ENCODE measurements around the gene TMEM270.
"Not testable (repeated sequence)": the region's sequence is repeated elsewhere in the genome, so short reads cannot be mapped to it uniquely, and the experiment has no call there.

TMEM270 gene

GRCh38 chr7:73832806-73833205 is 28.2 kb upstream of the TMEM270 start:
- Histone ChIP-seq H3K9ac (ENCODE audit: low read length) (no peak overlapping the region), H3K4me2 (ENCODE audit: low read depth, low read length, poor library complexity, severe bottlenecking) (no peak overlapping the region)

GRCh38 chr7:73833251-73833919 is 27.6 kb upstream of the TMEM270 start:
- Histone ChIP-seq H3K9ac (ENCODE audit: low read length) (no peak overlapping the region), H3K79me2 (ENCODE audit: insufficient read depth, low read length) (no peaks in the 10 kb centered on the region), H3K4me3 (ENCODE audit: insufficient read depth, low read length, poor library complexity, severe bottlenecking) (no peak overlapping the region), H4K20me1 (ENCODE audit: low read depth, low read length) (no peaks in the 10 kb centered on the region), H3K27ac (ENCODE audit: low read depth, low read length) (no peak overlapping the region), H3K36me3 (ENCODE audit: low read length) (no peaks in the 10 kb centered on the region), H3K9me3 (ENCODE audit: insufficient read depth, low read length) (no peaks in the 10 kb centered on the region), H2AFZ (ENCODE audit: low read depth, low read length, severe bottlenecking) (no peak overlapping the region), H3K27me3 (ENCODE audit: low read length) (no peaks in the 10 kb centered on the region), H3K4me2 (ENCODE audit: low read depth, low read length, poor library complexity, severe bottlenecking) (no peak overlapping the region), H3F3A (ENCODE audit: insufficient read depth) (no peaks in the 10 kb centered on the region), H3K9me2 (replicated peaks; ENCODE audit: insufficient read depth, low read length) (no peaks in the 10 kb centered on the region)
- TF ChIP-seq EZH2phosphoT487 (conservative IDR thresholded peaks at IDR 0.05; ENCODE audit: low read length) (no peak), CTCF (IDR thresholded peaks at IDR 0.05; ENCODE audit: insufficient read depth, low read length, poor library complexity, severe bottlenecking) (no peak)

More at GRCh38 chr7:73832806-73833205, 28.2 kb upstream of the TMEM270 start:
- Histone ChIP-seq H3K36me3 (ENCODE audit: low read length) (no peaks in the 10 kb centered on the region), H3K9me2 (replicated peaks; ENCODE audit: insufficient read depth, low read length) (no peaks in the 10 kb centered on the region), H3K9me3 (ENCODE audit: insufficient read depth, low read length) (no peaks in the 10 kb centered on the region), H2AFZ (ENCODE audit: low read depth, low read length, severe bottlenecking) (no peak overlapping the region), H3K4me3 (ENCODE audit: insufficient read depth, low read length, poor library complexity, severe bottlenecking) (no peak overlapping the region), H3K27ac (ENCODE audit: low read depth, low read length) (no peak overlapping the region), H3K27me3 (ENCODE audit: low read length) (no peaks in the 10 kb centered on the region), H3F3A (ENCODE audit: insufficient read depth) (no peaks in the 10 kb centered on the region), H3K79me2 (ENCODE audit: insufficient read depth, low read length) (no peaks in the 10 kb centered on the region), H4K20me1 (ENCODE audit: low read depth, low read length) (no peaks in the 10 kb centered on the region)
- TF ChIP-seq CTCF (IDR thresholded peaks at IDR 0.05; ENCODE audit: insufficient read depth, low read length, poor library complexity, severe bottlenecking) (no peak), EZH2phosphoT487 (conservative IDR thresholded peaks at IDR 0.05; ENCODE audit: low read length) (no peak)

- H3K4me2 ChIP-seq (ENCODE audit: low read depth, low read length, poor library complexity, severe bottlenecking) = no peak overlapping the region
- no peaks in the 10 kb centered on the region for H3K9me3 ChIP-seq (ENCODE audit: insufficient read depth, low read length)
- no peaks in the 10 kb centered on the region for H3K27me3 ChIP-seq (ENCODE audit: low read length)
- TF ChIP-seq CTCF (IDR thresholded peaks at IDR 0.05; ENCODE audit: insufficient read depth, low read length, poor library complexity, severe bottlenecking) (no peak), EZH2phosphoT487 (conservative IDR thresholded peaks at IDR 0.05; ENCODE audit: low read length) (no peak)
- no peaks in the 10 kb centered on the region for H3K79me2 ChIP-seq (ENCODE audit: insufficient read depth, low read length)
- H3K27ac ChIP-seq (ENCODE audit: low read depth, low read length) = no peak overlapping the region
- H3K4me3 ChIP-seq (ENCODE audit: insufficient read depth, low read length, poor library complexity, severe bottlenecking) = no peak overlapping the region
- H3F3A ChIP-seq (ENCODE audit: insufficient read depth) = no peaks in the 10 kb centered on the region
- H3K9me2 ChIP-seq (replicated peaks; ENCODE audit: insufficient read depth, low read length) = no peaks in the 10 kb centered on the region
- H3K36me3 ChIP-seq (ENCODE audit: low read length) = no peaks in the 10 kb centered on the region
- H2AFZ ChIP-seq (ENCODE audit: low read depth, low read length, severe bottlenecking) = no peak overlapping the region
- no peaks in the 10 kb centered on the region for H4K20me1 ChIP-seq (ENCODE audit: low read depth, low read length)
- H3K9ac ChIP-seq (ENCODE audit: low read length) = no peak overlapping the region
These were observed 26.2 kb upstream of the TMEM270 start for GRCh38 chr7:73834626-73835191.

GRCh38 chr7:73837167-73837566 is 23.8 kb upstream of the TMEM270 start:
- not testable (repeated sequence) for H3K4me2 ChIP-seq (ENCODE audit: low read depth, low read length, poor library complexity, severe bottlenecking); H3K27ac ChIP-seq (ENCODE audit: low read depth, low read length); H3K9me3 ChIP-seq (ENCODE audit: insufficient read depth, low read length); H3F3A ChIP-seq (ENCODE audit: insufficient read depth); H3K9ac ChIP-seq (ENCODE audit: low read length); H3K9me2 ChIP-seq (replicated peaks; ENCODE audit: insufficient read depth, low read length); H3K4me3 ChIP-seq (ENCODE audit: insufficient read depth, low read length, poor library complexity, severe bottlenecking); H4K20me1 ChIP-seq (ENCODE audit: low read depth, low read length); H3K27me3 ChIP-seq (ENCODE audit: low read length); H3K36me3 ChIP-seq (ENCODE audit: low read length); H2AFZ ChIP-seq (ENCODE audit: low read depth, low read length, severe bottlenecking); H3K79me2 ChIP-seq (ENCODE audit: insufficient read depth, low read length)
